IPS-NIHi7 (cell line): ENCODE results near the gene OTOGL.
A peak's percentile ranks its signal among the peaks of the same experiment; 100 is the strongest.
"Not testable (repeated sequence)": the region's sequence is repeated elsewhere in the genome, so short reads cannot be mapped to it uniquely, and the experiment has no call there.

Source experiments
- DNase-seq: peaks from one replicate; pipeline ENCODE4 v3.0.0; 2012; ENCODE audit warnings: mixed read lengths; ENCODE audit errors: extremely low spot score

The OTOGL gene

DNA sequence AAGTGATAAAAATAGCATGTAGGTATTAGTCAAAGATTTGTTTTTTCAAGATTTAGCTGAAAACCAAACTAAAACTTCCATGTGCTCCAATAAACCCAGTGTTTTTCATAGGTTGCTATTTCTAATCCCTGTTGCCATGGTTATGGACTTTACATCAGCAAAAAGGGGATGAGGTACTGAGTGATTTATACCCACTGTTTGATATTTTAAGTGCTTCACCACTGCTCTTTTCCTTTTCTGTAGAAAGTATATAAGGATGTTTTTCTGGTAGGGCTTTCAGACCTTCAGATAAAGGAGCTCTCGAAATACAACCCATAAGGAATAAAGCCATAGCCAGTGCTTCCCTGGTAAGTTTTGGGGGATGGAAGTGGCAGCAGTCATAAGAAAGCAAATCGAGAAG, at the start of gene OTOGL:
TSS of gene OTOGL (plus strand) at position 279 of the 400 bp plus-strand sequence. CDS start 109,895 bp downstream, outside the sequence.
- DNase-seq, result no peak

GRCh38 chr12:80050236-80050635, 49.1 kb upstream of the OTOGL start:
- no peak for DNase-seq

DNA sequence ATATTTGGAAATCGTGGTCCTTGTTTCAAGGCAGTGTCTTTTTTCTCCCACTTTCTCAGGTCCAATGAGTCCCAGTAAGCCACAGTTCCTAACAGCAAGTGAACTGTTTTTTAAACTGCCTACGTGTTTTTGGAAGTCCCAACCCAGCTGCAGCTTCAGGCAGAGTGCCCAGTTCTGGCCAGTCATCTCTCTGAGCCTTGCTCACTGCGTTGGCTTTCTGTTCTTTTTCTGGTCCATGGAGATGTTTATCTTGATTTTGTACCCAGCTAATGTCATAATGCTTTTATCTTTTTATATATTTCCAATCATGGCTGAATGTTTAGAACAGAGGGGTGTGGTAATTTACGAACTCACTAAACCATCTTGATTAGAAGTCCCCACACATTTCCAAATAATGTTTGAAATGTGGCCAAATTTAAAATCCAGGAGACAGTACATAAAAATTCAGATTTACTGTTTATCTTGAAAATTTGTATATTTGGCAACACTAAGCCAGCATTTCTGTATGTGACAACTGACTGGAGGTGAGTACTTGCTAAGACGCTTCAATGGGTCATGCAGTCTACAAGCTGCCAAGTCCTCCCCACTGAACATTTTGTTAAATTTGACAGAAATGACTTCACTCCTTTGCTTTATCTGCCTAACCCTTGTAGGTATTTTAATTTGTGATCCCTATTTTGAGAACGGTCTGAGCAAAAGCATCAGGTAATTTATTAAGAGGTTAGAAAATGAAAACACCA, 46.1 kb upstream of the OTOGL start:
- DNase-seq, result no peak

DNA sequence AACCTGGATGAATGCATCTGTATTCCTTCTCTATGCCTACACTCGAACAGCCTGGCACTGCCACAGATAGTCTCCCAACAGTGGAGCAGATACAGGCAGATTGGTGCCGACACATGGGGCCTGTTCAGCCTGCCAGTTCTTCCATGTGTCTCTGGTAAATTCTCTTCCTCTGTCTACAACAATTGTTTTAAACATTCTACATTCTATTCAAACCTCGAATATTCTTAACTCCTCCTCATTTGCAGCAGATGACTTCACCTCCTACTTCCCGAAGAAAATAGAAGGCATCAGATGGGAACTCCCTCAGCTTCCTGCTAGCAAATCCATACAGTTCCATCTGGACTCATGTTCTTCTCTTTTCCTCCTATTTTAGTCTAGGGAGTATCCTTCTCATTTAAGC, 43.1 kb upstream of the OTOGL start:
- DNase-seq, result no peak

GRCh38 chr12:80056845-80057244, 42.5 kb upstream of the OTOGL start:
- DNase-seq, result no peak

DNA sequence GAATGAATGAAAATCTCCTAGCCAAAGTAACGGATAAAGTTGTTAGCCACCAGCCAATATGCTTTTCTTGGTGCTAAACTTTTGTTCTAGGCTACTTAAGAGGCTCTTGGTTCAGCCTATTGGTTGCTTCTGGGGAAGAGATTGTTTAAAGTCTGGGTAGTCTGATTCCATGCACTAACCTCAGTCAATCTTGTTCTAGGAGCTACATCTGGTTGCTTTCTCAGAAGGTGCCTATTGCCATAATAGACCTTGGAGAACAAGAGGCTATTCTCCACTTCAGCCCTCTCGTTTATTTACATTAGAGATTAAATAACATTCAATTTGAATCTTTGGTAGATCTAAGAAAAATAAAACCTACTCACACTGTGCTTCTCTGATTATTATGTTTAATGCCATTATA, 40.8 kb upstream of the OTOGL start:
- no peak for DNase-seq

- DNase-seq, result no peak
These were observed 40.2 kb upstream of the OTOGL start for GRCh38 chr12:80059102-80059501.

DNA sequence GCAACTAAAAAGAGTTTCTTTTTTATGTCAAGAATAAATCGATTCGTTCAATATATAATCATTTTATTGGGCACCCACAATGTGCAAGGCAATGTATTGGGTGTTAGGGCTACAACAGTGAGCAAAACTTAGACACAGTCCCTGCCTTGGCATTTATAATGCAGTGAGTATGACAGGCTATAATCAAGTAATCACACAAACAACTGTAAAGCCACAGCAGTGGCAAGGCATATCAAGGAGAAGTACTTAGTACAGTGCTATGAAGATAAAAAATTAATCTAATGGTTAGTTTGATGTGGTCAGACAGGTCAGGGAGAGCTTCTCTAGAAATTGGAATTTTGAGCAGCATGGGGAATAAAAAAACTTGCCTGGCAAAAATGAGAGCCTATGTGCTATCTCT, 39.5 kb upstream of the OTOGL start:
- DNase-seq, result no peak

- no peak for DNase-seq
These were observed 35.1 kb upstream of the OTOGL start for GRCh38 chr12:80064269-80064668.

DNA sequence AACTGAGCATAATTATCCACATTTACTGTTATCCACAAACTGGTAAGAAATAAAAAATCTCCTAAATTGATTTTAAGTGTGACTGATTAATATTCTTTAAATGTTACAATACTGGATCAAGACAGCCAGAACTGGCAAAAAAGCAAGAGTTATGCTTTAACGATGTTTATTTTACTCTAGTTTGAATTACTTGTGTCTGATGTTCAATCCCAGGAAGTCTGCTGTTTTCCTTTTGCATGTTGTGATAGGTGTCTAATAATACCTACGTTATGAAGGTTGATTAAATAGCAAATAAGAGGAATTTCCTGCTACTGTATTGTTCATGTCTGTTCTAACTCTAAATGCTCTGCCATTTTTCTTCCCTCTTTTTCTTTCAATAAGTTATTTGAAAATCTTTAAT, 34.4 kb upstream of the OTOGL start:
- DNase-seq, result no peak

GRCh38 chr12:80068173-80068572, 31.2 kb upstream of the OTOGL start:
- DNase-seq, result peak; percentile 72

GRCh38 chr12:80083892-80084614, 15.3 kb upstream of the OTOGL start:
- DNase-seq, result not testable (repeated sequence)

DNA sequence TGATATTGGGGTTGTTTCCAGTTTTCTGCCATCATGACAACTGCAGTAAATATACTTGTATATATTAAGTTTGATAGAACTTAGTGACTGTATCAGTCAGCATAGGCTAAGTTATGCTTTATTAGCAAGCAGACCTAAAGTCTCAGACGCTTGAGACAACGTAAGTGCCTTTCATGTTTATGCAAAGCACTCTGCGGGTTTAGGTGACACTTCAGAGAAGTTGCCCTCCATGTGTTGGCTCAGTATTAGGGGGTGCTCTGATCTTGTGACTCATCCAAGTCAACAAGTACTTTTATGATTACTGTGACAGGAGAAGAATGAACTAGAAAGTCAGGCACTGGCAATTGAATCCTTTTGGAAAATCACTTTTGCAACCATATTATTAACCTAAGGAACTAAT, 13.3 kb upstream of the OTOGL start:
- DNase-seq, result no peak

GRCh38 chr12:80087486-80088213, 11.7 kb upstream of the OTOGL start:
- no peak for DNase-seq

DNA sequence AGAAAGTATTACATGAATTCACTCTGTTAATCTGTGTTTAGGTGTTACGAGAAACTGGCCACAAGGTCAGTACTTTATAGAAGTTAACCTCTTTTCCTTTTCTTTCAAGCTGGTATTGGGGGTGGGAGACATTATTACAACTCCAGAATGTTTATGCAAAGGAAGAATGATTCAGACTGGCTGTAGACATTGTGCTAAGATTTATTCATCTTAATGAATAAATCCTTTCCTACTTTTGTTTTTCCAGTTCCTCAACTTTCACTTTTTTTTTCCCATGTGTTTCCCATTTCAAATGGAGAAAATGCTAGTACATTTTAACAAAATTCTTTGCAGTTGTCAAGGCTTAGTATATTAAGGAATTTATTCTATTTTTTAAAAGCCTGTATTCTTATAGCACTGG, 1.3 kb downstream of the OTOGL start:
- no peak for DNase-seq

GRCh38 chr12:80101126-80101525, 1.8 kb downstream of the OTOGL start:
- no peak for DNase-seq

GRCh38 chr12:80107221-80107620, 7.9 kb downstream of the OTOGL start:
- no peak for DNase-seq

DNA sequence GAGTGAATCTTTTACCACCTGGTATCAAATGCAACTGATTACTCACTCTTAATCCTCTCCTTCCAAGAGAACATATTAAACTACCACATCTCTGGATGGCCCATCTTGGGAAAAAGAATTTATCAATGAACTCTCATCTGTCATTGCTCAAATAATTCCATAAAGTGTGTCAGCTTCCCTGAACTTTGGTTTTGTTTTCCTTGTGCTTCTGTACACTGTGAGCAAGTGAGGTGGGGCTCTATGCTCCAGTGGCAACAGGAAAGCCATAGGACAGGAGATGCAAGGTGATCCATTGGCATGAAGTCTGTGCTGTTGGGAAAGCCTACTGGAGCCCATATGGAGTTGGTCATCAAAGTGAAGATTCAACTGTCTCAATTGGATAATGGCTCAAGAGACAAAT, 17.4 kb downstream of the OTOGL start:
- DNase-seq, result no peak

GRCh38 chr12:80118565-80119324, 19.4 kb downstream of the OTOGL start:
- no peak for DNase-seq

GRCh38 chr12:80120994-80121393, 21.7 kb downstream of the OTOGL start:
- DNase-seq, result no peak

GRCh38 chr12:80121661-80122060, 22.3 kb downstream of the OTOGL start:
- DNase-seq, result no peak
